Caco-2 (cell line): Measurements from ENCODE around the gene KRT86. TPM values are rescaled to one million over a fixed set of nuclear protein-coding genes. Genes with fewer than 3 reads are reported as not detected.
"Not testable (repeated sequence)": the region's sequence is repeated elsewhere in the genome, so short reads cannot be mapped to it uniquely, and the experiment has no call there.

Source experiments
- BruUV-seq: library from RNA; stranded (reverse); fragments of 400-500 nt; replicated peaks from 2 replicates; lab custom pipeline; 2021; lab: Mats Ljungman, UMichigan
- CTCF ChIA-PET: fragments of 300-600 bp; sonication (Branson Sonifier 250); formaldehyde crosslinking; loops from one replicate; lab custom pipeline; 2022; ENCODE audit warnings: antibody characterized with exemption; lab: Charles Lee
- POLR2A ChIA-PET: fragments of 300-600 bp; sonication (Branson Sonifier 250); formaldehyde crosslinking; loops from one replicate; lab custom pipeline; 2022; ENCODE audit warnings: antibody characterized with exemption; lab: Charles Lee
- DNase-seq, 2 experiments: peaks; one replicate each; pipeline versions ENCODE4 v3.0.0 to v3.0.0-alpha.2; 2020 to 2022
- H3K27me3 ChIP-seq: replicated peaks from 2 replicates; pipeline ENCODE4 v1.6.0; 2011; ENCODE audit warnings: low read length; ENCODE audit not compliant: control insufficient read depth, insufficient read depth
- H3K36me3 ChIP-seq: 2 replicates; pipeline ENCODE4 v1.5.1; 2011; ENCODE audit warnings: low read length; ENCODE audit not compliant: control insufficient read depth, insufficient read depth
- H3K4me1 ChIP-seq: fragments of 250-450 bp; sonication (Bioruptor Pico); 2 replicates; pipeline ENCODE4 v1.5.1; 2020; ENCODE audit warnings: mild to moderate bottlenecking
- H3K4me3 ChIP-seq: 2 replicates; pipeline ENCODE4 v1.5.1; 2011; ENCODE audit warnings: low read depth, mild to moderate bottlenecking, control low read depth, low read length
- H3K9me3 ChIP-seq: fragments of 250-450 bp; sonication (Bioruptor Pico); 2 replicates; pipeline ENCODE4 v1.5.1; 2020; ENCODE audit warnings: mild to moderate bottlenecking, moderate library complexity
- H3K27ac Mint-ChIP-seq: one replicate; pipeline ENCODE4 v1.8.0; 2022; ENCODE audit warnings: mixed read lengths; ENCODE audit not compliant: unreplicated experiment
- H3K27me3 Mint-ChIP-seq: one replicate; pipeline ENCODE4 v1.8.0; 2022; ENCODE audit warnings: mixed read lengths; ENCODE audit not compliant: insufficient read depth, unreplicated experiment
- H3K36me3 Mint-ChIP-seq: one replicate; pipeline ENCODE4 v1.8.0; 2022; ENCODE audit warnings: mild to moderate bottlenecking, mixed read lengths; ENCODE audit not compliant: insufficient read depth, unreplicated experiment
- H3K4me1 Mint-ChIP-seq: one replicate; pipeline ENCODE4 v1.8.0; 2022; ENCODE audit warnings: low read depth, mixed read lengths; ENCODE audit not compliant: unreplicated experiment
- H3K4me3 Mint-ChIP-seq: one replicate; pipeline ENCODE4 v1.8.0; 2022; ENCODE audit warnings: mild to moderate bottlenecking, moderate library complexity, mixed read lengths; ENCODE audit not compliant: unreplicated experiment
- H3K9me3 Mint-ChIP-seq: one replicate; pipeline ENCODE4 v1.8.0; 2022; ENCODE audit warnings: mixed read lengths; ENCODE audit not compliant: unreplicated experiment
- intact Hi-C: fragments of 100-400 bp; cut with micrococcal nuclease; formaldehyde crosslinking; loops from one replicate; pipeline ENCODE4 v1.10.0; 2022; ENCODE audit not compliant: unreplicated experiment
- total RNA-seq: library from RNA; stranded (reverse); gene quantifications from 2 replicates; pipeline ENCODE4 v1.2.3, GENCODE V29; 2022
- TF ChIP-seq, protein P1 (sequence below), 2 experiments: fragments of 200-600 bp in 1 of 2; IDR thresholded peaks; 1 replicate in 1 of 2; 2 replicates in 1 of 2; pipeline versions ENCODE4 v1.5.1 to v1.8.0; 2011 to 2022; ENCODE audit warnings: antibody characterized with exemption in 1 of 2, control low read depth in 1 of 2, inconsistent platforms in 1 of 2, low read depth in 1 of 2, low read length in 1 of 2, mild to moderate bottlenecking in 1 of 2, moderate library complexity in 1 of 2; ENCODE audit not compliant: insufficient read depth in 1 of 2, severe bottlenecking in 1 of 2, unreplicated experiment in 1 of 2

KRT86 gene
- total RNA-seq, 1 experiment from 2014 or later: not detected

DNA sequence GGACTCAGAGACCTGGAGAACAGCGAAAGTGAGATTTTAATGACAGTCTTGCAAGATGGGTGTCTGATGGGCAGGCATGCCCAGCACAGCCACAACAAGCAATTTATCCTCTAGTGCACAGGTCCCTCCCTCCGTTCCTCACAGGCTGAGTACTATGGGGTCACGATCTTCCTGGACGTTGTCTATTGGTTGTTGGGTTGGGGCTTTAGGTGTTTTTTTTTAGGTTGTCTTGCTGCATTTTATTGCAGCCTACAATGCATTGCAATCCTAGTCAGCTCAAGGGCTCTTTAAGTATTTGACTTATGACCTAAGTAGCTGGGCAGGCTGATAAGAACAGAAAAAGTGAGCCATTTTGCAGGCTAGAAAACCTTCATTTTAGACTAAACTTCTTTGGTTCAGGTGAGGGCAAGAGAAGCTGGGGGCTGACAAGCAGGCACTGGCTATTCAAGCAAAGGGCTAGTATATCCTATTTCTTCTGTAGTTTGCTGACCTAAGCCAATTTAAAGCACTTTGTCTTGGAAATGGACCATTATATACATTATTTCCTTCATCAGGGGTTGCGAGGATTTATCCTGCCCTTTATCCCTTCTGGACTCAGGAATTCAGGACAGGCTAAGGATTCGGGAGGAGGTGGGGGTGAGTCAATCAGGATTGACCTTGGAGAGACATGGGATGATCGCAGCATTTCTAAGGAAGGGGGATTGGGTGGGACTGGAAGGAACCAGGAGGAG, 35.4 kb upstream of the KRT86 start:
- Mint-ChIP-seq H3K36me3 (peaks cover 12% of the 10 kb centered on the region), H3K27ac (peak overlapping the region; percentile 70), H3K9me3 (no peaks in the 10 kb centered on the region), H3K4me3 (no peak overlapping the region), H3K27me3 (no peaks in the 10 kb centered on the region), H3K4me1 (peaks cover 37% of the 10 kb centered on the region)
- H3K27me3 ChIP-seq: no peaks in the 10 kb centered on the region
- CTCF ChIA-PET: no interaction called here
- peak; percentile 43 to 57 for DNase-seq
- H3K9me3 ChIP-seq: no peaks in the 10 kb centered on the region
- POLR2A ChIA-PET: interaction anchor here (0.7 kb wide), 1 partner anchor 22 kb away, joined by 3 read pairs; no protein-coding TSS in a partner anchor
- BruUV-seq: no TSS peak
- intact Hi-C loops: loop anchor here (2.0 kb wide), 1 partner anchor 42 kb away; no protein-coding TSS in a partner anchor
- no peak overlapping the region for H3K4me3 ChIP-seq
- peaks cover 52% of the 10 kb centered on the region for H3K4me1 ChIP-seq
- no peaks in the 10 kb centered on the region for H3K36me3 ChIP-seq
- TF ChIP-seq, protein P1, sequence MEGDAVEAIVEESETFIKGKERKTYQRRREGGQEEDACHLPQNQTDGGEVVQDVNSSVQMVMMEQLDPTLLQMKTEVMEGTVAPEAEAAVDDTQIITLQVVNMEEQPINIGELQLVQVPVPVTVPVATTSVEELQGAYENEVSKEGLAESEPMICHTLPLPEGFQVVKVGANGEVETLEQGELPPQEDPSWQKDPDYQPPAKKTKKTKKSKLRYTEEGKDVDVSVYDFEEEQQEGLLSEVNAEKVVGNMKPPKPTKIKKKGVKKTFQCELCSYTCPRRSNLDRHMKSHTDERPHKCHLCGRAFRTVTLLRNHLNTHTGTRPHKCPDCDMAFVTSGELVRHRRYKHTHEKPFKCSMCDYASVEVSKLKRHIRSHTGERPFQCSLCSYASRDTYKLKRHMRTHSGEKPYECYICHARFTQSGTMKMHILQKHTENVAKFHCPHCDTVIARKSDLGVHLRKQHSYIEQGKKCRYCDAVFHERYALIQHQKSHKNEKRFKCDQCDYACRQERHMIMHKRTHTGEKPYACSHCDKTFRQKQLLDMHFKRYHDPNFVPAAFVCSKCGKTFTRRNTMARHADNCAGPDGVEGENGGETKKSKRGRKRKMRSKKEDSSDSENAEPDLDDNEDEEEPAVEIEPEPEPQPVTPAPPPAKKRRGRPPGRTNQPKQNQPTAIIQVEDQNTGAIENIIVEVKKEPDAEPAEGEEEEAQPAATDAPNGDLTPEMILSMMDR (IDR thresholded peaks at IDR 0.05; ENCODE audit: insufficient read depth in 1 of 2, low read depth in 1 of 2, low read length in 1 of 2, severe bottlenecking in 1 of 2, unreplicated experiment in 1 of 2): no peak

DNA sequence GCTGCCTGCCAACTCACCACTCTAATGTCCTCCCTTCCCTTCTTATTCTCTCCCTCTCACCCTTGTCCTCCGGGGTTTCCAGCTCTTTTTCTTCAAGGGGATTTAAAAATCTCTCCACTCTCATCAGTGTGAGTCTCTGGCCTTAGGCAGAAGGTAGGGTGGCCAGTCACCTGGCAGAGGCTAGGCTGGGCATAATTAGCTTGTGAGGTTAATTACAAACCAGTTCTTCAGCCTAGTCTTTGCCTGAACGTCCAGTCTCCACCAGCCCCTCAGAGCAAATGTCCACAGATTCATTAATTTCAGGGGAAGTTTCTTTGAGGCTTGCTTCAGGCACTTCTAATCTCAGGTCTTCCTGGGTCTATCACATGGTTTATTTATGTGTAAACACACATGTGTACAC, 34.7 kb upstream of the KRT86 start:
- H3K4me1 ChIP-seq: peaks cover 54% of the 10 kb centered on the region
- intact Hi-C loops: loop anchor here (2.0 kb wide), 1 partner anchor 41 kb away; no protein-coding TSS in a partner anchor
- peak overlapping the region; percentile 70 for H3K27ac Mint-ChIP-seq

DNA sequence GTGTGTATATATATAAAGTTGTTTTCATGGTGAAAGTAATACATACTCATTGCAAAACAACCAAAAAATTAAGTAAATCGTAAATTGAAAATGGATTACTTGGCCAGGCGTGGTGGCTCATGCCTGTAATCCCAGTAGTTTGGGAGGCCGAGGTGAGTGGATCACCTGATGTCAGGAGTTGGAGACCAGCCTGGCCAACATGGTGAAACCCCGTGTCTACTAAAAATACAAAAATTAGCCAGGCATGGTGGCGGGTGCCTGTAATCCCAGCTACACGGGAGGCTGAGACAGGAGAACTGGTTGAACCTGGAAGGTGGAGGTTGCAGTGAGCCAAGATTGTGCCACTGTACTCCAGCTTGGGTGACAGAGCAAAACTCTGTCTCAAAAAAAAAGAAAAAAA, 34.2 kb upstream of the KRT86 start:
- H3K27me3 Mint-ChIP-seq, H3K27me3 ChIP-seq, H3K4me3 ChIP-seq, H3K36me3 Mint-ChIP-seq, intact Hi-C loops, CTCF ChIA-PET, H3K9me3 Mint-ChIP-seq, H3K27ac Mint-ChIP-seq, BruUV-seq, H3K4me3 Mint-ChIP-seq, POLR2A ChIA-PET, H3K9me3 ChIP-seq, H3K36me3 ChIP-seq, DNase-seq: not testable (repeated sequence)
- peaks cover 38% of the 10 kb centered on the region for H3K4me1 Mint-ChIP-seq
- H3K4me1 ChIP-seq: peaks cover 53% of the 10 kb centered on the region

More for the DNA sequence above, 34.7 kb upstream of the KRT86 start:
- DNase-seq: no peak
- Histone ChIP-seq H3K27me3 (no peaks in the 10 kb centered on the region), H3K4me3 (no peak overlapping the region), H3K9me3 (no peaks in the 10 kb centered on the region), H3K36me3 (no peaks in the 10 kb centered on the region)
- Mint-ChIP-seq H3K9me3 (no peaks in the 10 kb centered on the region), H3K4me3 (no peak overlapping the region), H3K27me3 (no peaks in the 10 kb centered on the region), H3K36me3 (peaks cover 7% of the 10 kb centered on the region), H3K4me1 (peaks cover 38% of the 10 kb centered on the region)
- CTCF ChIA-PET: no interaction called here
- TF ChIP-seq, protein P1 (IDR thresholded peaks at IDR 0.05; ENCODE audit: insufficient read depth in 1 of 2, low read depth in 1 of 2, low read length in 1 of 2, severe bottlenecking in 1 of 2, unreplicated experiment in 1 of 2): no peak
- POLR2A ChIA-PET: no interaction called here
- no TSS peak for BruUV-seq
